HepG2 (cell line): ENCODE results near the gene ATAD3A. TPM values are rescaled to one million over a fixed set of nuclear protein-coding genes. Genes with fewer than 3 reads are reported as not detected.

Source experiments
- KLF11 ChIP-seq: IDR thresholded peaks from 2 replicates; pipeline ENCODE4 v1.6.1; 2016; ENCODE audit warnings: missing compliant biosample characterization
- ZSCAN20 ChIP-seq: sonication (generic); formaldehyde crosslinking; IDR thresholded peaks from 2 replicates; pipeline ENCODE4 v1.4.0; 2020; ENCODE audit warnings: missing genetic modification reagents, mild to moderate bottlenecking, borderline replicate concordance
- polyA plus RNA-seq, 8 experiments: library from polyadenylated mRNA; depleted of rRNA in 3 of 8; stranded (reverse) in 7 of 8; unstranded in 1 of 8; fragments of >200 nt; fragmentation: Illumina TruSeq in 4 of 8; extraction: Trizol in 4 of 8; gene quantifications; 2 replicates each; pipeline versions ENCODE4 v1.2.1 to v1.2.3, GENCODE V29; 2011 to 2016; ENCODE audit warnings: low read depth in 4 of 8, missing spikeins in 1 of 8, mixed read lengths in 1 of 8; ENCODE audit not compliant: insufficient read depth in 1 of 8
- total RNA-seq, 5 experiments: library from RNA; depleted of rRNA; stranded (reverse); fragments of >200 nt; fragmentation: Illumina TruSeq; extraction: Trizol; gene quantifications; 2 replicates each; pipeline ENCODE4 v1.2.3, GENCODE V29; 2016; ENCODE audit warnings: low read depth in 1 of 5
- TF ChIP-seq, protein P1 (sequence below): sonication (generic); formaldehyde crosslinking; IDR thresholded peaks from 2 replicates; pipeline ENCODE4 v1.5.0; 2020; ENCODE audit warnings: missing genetic modification reagents
- TF ChIP-seq, protein P2 (sequence below): sonication (generic); formaldehyde crosslinking; IDR thresholded peaks from 2 replicates; pipeline ENCODE4 v1.5.0; 2020; ENCODE audit warnings: mild to moderate bottlenecking, missing genetic modification reagents, borderline replicate concordance
- TF ChIP-seq, protein P3 (sequence below): sonication (generic); formaldehyde crosslinking; IDR thresholded peaks from 2 replicates; pipeline ENCODE4 v1.8.1; 2023; ENCODE audit warnings: mild to moderate bottlenecking, missing genetic modification reagents
- TF ChIP-seq, protein P4 (sequence below): sonication (generic); formaldehyde crosslinking; IDR thresholded peaks from 2 replicates; pipeline ENCODE4 v1.8.0; 2022; ENCODE audit warnings: missing genetic modification reagents, mild to moderate bottlenecking, inconsistent platforms, borderline replicate concordance

The ATAD3A gene
- total and polyA plus RNA-seq, 2 of the 13 experiments (the other 11 are each of a cell fraction or from before 2014, with no cell fraction given) = 10.6 to 49.0 TPM

DNA sequence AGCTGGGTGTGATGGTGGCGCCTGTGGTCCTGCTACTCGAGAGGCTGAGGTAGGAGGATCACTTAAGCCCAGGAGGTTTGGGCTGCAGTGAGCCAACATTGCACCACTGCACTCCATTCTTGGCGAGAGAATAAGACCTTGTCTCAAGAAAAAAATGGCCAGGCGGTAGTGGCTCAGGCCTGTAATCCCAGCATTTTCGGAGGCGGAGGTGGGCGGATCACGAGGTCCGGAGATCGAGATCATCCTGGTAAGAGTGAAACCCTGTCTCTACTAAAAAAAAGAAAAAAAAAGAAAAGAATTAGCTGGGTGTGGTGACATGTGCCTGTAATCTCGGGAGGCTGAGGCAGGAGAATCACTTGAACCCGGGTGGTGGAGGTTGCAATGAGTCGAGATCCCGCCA lies 29.1 kb upstream of the ATAD3A start (continued):
- TF ChIP-seq, protein P1, sequence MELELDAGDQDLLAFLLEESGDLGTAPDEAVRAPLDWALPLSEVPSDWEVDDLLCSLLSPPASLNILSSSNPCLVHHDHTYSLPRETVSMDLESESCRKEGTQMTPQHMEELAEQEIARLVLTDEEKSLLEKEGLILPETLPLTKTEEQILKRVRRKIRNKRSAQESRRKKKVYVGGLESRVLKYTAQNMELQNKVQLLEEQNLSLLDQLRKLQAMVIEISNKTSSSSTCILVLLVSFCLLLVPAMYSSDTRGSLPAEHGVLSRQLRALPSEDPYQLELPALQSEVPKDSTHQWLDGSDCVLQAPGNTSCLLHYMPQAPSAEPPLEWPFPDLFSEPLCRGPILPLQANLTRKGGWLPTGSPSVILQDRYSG (CRISPR knock-in tag) = no peak
- TF ChIP-seq, protein P2, sequence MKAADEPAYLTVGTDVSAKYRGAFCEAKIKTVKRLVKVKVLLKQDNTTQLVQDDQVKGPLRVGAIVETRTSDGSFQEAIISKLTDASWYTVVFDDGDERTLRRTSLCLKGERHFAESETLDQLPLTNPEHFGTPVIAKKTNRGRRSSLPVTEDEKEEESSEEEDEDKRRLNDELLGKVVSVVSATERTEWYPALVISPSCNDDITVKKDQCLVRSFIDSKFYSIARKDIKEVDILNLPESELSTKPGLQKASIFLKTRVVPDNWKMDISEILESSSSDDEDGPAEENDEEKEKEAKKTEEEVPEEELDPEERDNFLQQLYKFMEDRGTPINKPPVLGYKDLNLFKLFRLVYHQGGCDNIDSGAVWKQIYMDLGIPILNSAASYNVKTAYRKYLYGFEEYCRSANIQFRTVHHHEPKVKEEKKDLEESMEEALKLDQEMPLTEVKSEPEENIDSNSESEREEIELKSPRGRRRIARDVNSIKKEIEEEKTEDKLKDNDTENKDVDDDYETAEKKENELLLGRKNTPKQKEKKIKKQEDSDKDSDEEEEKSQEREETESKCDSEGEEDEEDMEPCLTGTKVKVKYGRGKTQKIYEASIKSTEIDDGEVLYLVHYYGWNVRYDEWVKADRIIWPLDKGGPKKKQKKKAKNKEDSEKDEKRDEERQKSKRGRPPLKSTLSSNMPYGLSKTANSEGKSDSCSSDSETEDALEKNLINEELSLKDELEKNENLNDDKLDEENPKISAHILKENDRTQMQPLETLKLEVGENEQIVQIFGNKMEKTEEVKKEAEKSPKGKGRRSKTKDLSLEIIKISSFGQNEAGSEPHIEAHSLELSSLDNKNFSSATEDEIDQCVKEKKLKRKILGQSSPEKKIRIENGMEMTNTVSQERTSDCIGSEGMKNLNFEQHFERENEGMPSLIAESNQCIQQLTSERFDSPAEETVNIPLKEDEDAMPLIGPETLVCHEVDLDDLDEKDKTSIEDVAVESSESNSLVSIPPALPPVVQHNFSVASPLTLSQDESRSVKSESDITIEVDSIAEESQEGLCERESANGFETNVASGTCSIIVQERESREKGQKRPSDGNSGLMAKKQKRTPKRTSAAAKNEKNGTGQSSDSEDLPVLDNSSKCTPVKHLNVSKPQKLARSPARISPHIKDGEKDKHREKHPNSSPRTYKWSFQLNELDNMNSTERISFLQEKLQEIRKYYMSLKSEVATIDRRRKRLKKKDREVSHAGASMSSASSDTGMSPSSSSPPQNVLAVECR (CRISPR knock-in tag) = no peak
- TF ChIP-seq, protein P3, sequence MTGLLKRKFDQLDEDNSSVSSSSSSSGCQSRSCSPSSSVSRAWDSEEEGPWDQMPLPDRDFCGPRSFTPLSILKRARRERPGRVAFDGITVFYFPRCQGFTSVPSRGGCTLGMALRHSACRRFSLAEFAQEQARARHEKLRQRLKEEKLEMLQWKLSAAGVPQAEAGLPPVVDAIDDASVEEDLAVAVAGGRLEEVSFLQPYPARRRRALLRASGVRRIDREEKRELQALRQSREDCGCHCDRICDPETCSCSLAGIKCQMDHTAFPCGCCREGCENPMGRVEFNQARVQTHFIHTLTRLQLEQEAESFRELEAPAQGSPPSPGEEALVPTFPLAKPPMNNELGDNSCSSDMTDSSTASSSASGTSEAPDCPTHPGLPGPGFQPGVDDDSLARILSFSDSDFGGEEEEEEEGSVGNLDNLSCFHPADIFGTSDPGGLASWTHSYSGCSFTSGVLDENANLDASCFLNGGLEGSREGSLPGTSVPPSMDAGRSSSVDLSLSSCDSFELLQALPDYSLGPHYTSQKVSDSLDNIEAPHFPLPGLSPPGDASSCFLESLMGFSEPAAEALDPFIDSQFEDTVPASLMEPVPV (CRISPR knock-in tag) = no peak
- TF ChIP-seq ZSCAN20 (CRISPR knock-in tag) = no peak
- no peak for TF ChIP-seq KLF11 (CRISPR knock-in tag)
- TF ChIP-seq, protein P4, sequence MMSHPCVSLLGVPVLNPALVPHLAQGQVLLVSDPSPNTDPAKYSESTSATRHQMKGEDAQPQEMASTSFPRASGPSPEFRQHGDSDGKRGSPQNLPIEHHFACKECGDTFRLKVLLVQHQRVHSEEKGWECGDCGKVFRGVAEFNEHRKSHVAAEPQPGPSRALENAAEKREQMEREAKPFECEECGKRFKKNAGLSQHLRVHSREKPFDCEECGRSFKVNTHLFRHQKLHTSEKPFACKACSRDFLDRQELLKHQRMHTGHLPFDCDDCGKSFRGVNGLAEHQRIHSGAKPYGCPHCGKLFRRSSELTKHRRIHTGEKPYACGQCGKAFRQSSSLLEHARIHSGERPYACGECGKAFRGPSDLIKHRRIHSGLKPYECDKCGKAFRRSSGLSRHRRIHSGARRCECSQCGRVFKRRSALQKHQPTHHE (CRISPR knock-in tag) = no peak
